Measurements from ENCODE around the gene SLF1.

Gene SLF1

DNA sequence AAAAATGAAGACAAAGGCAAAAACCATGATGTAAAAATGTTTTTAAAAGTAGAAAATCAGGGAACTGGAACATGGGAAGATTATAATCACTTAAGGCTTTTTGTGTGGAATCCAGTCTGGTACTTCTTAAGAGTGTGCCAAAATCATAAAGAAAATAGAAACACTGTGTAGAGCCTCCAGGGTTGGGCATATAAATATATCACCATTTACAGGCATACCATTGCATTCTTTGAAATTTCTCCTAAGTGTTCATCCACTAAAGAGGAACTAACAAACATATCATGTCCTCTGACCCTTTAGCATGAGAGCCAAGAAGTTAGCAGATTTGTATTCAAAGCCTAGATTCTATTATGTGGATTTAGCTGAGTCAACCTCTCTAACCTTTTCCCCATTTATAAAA lies 93.3 kb downstream of the SLF1 start:
- H3K27me3 Mint-ChIP-seq: no peaks in the 10 kb centered on the region
- H3K27ac Mint-ChIP-seq: no peak overlapping the region
- H3K4me1 Mint-ChIP-seq: no peaks in the 10 kb centered on the region
- peaks cover 40% of the 10 kb centered on the region for H3K36me3 Mint-ChIP-seq (ENCODE audit: low read depth)
- ATAC-seq: no peak
- no peak for DNase-seq
- H3K4me3 Mint-ChIP-seq: no peak overlapping the region
- H3K9me3 Mint-ChIP-seq: no peaks in the 10 kb centered on the region

DNA sequence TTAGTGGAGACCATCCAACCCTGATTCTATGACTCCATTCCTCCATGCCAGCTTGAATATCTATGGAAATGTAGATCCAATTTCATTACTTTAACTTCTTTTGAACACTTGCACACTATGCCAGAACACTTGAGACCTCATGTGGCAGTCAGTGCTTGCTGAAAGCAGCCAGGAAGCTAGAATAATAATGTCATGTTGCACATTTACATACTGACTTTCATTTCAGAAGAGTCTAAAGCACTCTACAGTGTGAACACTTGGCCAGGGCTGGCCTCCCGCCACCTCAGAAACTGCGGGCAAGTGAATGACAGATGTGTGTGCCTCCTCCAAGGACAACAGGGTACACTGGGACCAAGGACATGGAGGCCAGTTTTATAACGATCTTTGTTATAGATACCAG lies 97.3 kb downstream of the SLF1 start:
- DNase-seq (no peak), ATAC-seq (no peak)
- Mint-ChIP-seq H3K36me3 (ENCODE audit: low read depth) (peaks cover 27% of the 10 kb centered on the region), H3K27ac (no peak overlapping the region), H3K4me3 (no peak overlapping the region), H3K9me3 (no peaks in the 10 kb centered on the region), H3K27me3 (peaks cover 2% of the 10 kb centered on the region), H3K4me1 (no peaks in the 10 kb centered on the region)

DNA sequence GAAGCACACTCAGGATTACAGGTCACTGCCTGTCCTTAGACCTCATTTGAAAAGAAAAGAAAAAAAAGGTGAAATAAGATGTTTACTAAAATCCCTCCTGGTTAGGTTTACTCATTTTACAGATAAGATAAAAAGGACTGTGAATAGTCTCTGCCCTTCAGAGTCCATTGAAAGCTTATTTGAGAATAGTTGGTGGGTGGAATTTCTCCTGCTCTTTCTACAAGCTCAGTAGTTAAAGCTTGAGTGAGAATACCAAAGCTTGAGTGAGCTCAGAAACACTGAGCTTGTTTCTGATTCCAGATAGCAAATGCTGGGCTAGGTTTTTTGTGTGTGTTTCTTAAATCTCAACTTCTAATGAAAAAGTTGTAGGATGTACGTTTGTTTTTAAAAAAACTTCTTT lies 106.7 kb downstream of the SLF1 start:
- ATAC-seq (no peak), DNase-seq (no peak)
- H3K4me3 Mint-ChIP-seq: no peak overlapping the region
- no peak overlapping the region for H3K27ac Mint-ChIP-seq
- H3K9me3 Mint-ChIP-seq: no peaks in the 10 kb centered on the region
- no peaks in the 10 kb centered on the region for H3K27me3 Mint-ChIP-seq
- no peaks in the 10 kb centered on the region for H3K4me1 Mint-ChIP-seq
- no peaks in the 10 kb centered on the region for H3K36me3 Mint-ChIP-seq (ENCODE audit: low read depth)

DNA sequence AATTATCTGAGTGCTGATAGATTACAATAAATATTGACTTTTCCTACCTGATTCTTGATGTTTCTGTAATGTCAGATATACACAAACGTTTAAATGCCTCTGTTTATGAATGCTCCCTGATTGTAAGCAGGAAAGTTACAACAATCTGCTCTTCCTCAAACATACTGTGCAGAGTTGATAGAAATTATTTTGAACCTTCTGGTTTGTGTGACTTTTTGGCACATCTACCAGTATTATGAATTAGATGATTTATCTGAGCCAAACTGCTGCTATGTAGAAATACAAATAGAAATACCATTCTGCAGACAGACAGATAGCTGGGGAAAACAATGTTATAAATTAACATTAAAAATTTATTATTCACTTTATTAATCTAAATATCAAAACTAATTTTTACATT lies 113.0 kb downstream of the SLF1 start:
- H3K9me3 Mint-ChIP-seq: no peaks in the 10 kb centered on the region
- no peak overlapping the region for H3K4me3 Mint-ChIP-seq
- H3K27ac Mint-ChIP-seq: no peak overlapping the region
- H3K27me3 Mint-ChIP-seq: no peaks in the 10 kb centered on the region
- H3K4me1 Mint-ChIP-seq: no peaks in the 10 kb centered on the region
- no peak for DNase-seq
- H3K36me3 Mint-ChIP-seq (ENCODE audit: low read depth): no peaks in the 10 kb centered on the region
- ATAC-seq: no peak

DNA sequence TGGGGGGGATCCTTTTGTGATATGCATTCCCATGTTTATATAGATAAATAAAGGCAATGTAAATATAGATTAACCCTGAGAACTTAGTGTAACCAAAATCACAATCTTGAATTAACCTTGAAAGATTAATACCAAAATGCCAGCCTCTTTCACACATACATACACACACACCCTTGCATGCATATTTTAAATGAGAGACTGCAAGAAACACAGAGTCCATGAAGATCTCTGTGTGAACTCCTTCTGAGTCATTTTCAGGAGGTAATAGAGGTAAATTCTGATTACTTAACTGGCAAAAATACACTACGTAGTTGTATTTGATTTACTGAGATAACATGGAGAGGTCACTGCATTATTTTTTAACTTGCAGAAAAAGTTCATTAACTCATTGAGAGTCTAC lies 118.0 kb downstream of the SLF1 start:
- H3K27me3 Mint-ChIP-seq: no peaks in the 10 kb centered on the region
- no peak overlapping the region for H3K4me3 Mint-ChIP-seq
- DNase-seq: no peak
- H3K9me3 Mint-ChIP-seq: no peaks in the 10 kb centered on the region
- ATAC-seq: no peak
- no peaks in the 10 kb centered on the region for H3K36me3 Mint-ChIP-seq (ENCODE audit: low read depth)
- no peaks in the 10 kb centered on the region for H3K4me1 Mint-ChIP-seq
- no peak overlapping the region for H3K27ac Mint-ChIP-seq

DNA sequence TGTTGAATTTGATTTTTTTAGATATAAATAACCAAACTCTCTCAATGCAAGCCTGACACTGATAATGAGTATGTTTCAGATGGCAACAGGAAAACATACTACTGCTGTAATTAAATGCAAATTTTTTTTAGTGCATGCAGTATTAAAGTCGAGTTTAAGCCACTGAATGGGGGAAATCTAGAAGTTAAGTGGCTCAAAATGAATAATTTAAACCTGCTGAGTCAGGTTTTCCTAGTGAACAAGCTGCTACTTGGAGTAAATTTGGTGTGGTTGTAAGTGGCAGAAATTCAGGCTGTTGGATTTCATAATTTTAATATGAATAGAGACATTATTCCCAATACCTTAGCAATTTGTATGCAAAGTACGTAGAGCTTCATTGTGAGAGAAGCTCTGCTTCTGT lies 121.8 kb downstream of the SLF1 start:
- no peaks in the 10 kb centered on the region for H3K9me3 Mint-ChIP-seq
- ATAC-seq (no peak), DNase-seq (no peak)
- no peaks in the 10 kb centered on the region for H3K4me1 Mint-ChIP-seq
- H3K27me3 Mint-ChIP-seq: no peaks in the 10 kb centered on the region
- H3K36me3 Mint-ChIP-seq (ENCODE audit: low read depth): no peaks in the 10 kb centered on the region
- H3K27ac Mint-ChIP-seq: no peak overlapping the region
- H3K4me3 Mint-ChIP-seq: no peak overlapping the region

DNA sequence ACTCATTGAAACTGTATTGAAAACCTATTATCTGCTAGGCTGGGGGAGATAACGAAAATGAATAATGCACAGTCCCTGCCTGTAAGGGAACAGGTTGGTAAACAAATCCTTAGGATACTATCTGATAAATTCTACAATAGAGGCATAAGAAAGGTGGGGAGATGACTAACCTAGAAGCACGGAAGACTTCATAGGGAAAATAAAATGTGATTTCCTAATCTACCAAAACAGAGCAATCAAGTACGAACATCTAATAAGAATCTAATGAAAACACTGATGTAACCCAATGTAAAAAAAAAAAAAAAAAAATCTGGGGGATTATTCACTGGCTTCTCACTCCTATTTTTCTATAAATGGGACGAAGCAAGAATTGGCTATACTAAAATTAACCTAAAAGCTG lies 124.4 kb downstream of the SLF1 start:
- Mint-ChIP-seq H3K4me3 (no peak overlapping the region), H3K27me3 (no peaks in the 10 kb centered on the region), H3K27ac (no peak overlapping the region), H3K4me1 (peaks cover 14% of the 10 kb centered on the region), H3K36me3 (ENCODE audit: low read depth) (no peaks in the 10 kb centered on the region), H3K9me3 (no peaks in the 10 kb centered on the region)
- ATAC-seq (no peak), DNase-seq (no peak)

DNA sequence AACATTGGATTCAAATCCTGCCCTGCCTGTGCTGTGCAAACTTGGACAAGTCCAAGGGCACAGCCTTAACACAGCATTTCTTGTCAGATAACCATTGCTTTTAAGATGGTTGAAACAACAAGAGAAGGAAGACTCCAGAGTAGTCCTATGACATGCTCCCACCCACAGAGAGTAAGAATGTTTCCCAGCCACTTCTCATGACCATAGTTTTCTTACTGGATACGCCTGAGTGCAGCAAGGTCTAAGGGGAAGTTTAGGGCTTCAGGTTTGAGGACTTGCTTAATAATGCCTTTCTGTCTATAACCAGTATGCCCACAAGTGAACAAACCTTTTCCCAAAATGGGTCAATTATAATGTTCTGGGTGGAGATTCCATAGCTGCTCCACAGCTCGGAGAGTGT lies 126.4 kb downstream of the SLF1 start:
- H3K27me3 Mint-ChIP-seq: no peaks in the 10 kb centered on the region
- DNase-seq: no peak
- H3K27ac Mint-ChIP-seq: no peak overlapping the region
- H3K9me3 Mint-ChIP-seq: no peaks in the 10 kb centered on the region
- no peak for ATAC-seq
- H3K4me3 Mint-ChIP-seq: no peak overlapping the region
- H3K4me1 Mint-ChIP-seq: peaks cover 20% of the 10 kb centered on the region
- no peaks in the 10 kb centered on the region for H3K36me3 Mint-ChIP-seq (ENCODE audit: low read depth)

DNA sequence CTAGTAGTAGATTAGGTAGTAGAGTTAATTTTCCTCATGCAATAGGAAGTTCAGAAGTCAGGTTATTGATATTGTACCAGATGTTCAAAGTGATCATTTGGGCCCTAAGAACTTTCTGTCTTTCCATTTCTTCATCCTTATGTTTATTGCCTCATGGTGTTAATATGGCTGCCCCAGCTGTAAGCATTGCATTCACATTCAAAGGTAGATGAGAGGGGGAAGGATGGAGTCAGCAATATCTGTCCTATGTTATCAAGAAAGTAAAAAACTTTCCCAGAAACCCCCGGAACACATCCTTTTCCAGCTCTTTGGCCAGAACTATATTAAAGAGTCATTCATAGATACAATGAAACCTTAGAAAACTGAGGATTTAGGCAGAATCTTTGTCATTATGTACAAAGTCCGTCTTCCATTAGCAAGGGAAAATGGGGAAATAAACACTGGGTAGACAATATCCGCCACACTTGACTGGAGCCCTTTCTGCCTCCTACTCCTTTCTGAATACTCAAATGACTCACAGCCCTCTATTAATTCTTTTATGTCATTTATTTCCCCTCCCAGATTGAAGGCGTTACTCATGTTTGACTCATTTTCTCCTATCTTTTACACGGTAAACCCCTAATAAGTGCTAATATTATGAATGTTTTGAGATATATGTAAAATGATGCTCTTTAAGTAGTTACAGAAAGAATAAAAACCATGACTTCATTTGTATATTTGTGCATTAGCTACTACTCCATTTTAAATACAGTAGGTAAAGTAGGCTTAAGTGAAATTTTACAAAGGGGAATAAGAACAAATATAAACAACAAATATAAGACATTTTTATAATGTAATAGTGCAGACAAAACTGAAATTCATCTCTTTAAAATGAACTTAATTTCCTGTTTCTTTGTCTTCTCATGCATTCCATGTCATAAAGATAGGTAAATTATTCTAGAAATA lies 127.6 kb downstream of the SLF1 start:
- H3K4me3 Mint-ChIP-seq: no peak overlapping the region
- DNase-seq (no peak), ATAC-seq (peak; percentile 36)
- no peaks in the 10 kb centered on the region for H3K27me3 Mint-ChIP-seq
- peak overlapping the region; percentile 15 for H3K27ac Mint-ChIP-seq
- H3K36me3 Mint-ChIP-seq (ENCODE audit: low read depth): no peaks in the 10 kb centered on the region
- peaks cover 20% of the 10 kb centered on the region for H3K4me1 Mint-ChIP-seq
- no peaks in the 10 kb centered on the region for H3K9me3 Mint-ChIP-seq

DNA sequence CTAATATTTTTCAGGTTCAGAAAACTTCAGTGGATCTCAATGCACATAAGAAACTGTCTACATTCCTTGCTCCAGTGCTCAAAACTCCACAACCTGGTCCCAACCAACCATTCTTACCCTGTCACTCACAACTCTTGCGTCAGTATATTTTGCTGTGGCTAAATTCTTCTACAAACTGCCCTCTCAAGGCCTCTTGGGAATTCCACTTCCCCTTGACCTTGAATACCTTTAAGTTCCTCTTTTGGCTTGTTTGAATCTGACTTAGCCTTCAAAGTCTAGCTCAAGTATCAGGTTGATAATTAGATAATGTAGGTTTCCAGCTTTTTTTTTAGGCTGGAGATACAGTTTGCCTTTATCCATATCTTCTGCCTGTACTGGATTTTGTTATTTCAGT lies 128.3 kb downstream of the SLF1 start:
- no peak for DNase-seq
- Mint-ChIP-seq H3K4me1 (peaks cover 20% of the 10 kb centered on the region), H3K4me3 (no peak overlapping the region), H3K27ac (no peak overlapping the region), H3K36me3 (ENCODE audit: low read depth) (no peaks in the 10 kb centered on the region), H3K27me3 (no peaks in the 10 kb centered on the region), H3K9me3 (no peaks in the 10 kb centered on the region)
- no peak for ATAC-seq
